HG02885 (cell line): ENCODE measurements around the gene PNLIPRP3.

ENCODE experiments used
- ATAC-seq: cut with Tn5 transposase; IDR thresholded peaks from one replicate; pipeline ENCODE4 v1.9.1; 2021; ENCODE audit warnings: mild to moderate bottlenecking; ENCODE audit not compliant: unreplicated experiment, poor library complexity

PNLIPRP3 gene

DNA sequence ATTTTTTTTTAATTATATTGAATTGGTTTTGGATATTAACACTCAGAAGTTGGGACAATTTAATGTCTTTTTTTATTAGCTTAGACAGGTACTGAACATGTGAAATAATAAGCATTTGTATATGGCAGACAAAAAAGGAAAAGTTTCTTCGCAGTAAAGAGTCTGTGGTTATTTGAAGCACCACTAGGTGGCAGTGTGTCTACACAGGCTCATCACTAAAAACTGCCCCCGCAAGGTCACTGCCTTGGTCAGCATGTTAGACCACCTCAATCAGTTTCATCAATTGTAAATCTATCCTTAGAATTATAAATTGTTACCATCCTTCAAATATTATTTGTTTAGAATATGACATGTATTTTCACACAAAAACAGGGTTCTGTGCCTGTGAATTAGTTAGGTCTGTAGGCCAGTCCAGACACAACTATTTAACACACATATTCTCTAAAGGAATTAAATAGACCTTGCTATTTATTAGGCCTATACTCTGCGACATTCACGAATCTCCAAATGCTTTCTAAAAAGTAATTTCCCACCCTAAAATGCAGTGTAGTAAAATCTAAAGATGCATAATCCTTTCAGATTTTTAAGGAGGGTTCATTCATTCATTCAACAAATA lies 17.0 kb downstream of the PNLIPRP3 start:
- peak; percentile 84 for ATAC-seq

DNA sequence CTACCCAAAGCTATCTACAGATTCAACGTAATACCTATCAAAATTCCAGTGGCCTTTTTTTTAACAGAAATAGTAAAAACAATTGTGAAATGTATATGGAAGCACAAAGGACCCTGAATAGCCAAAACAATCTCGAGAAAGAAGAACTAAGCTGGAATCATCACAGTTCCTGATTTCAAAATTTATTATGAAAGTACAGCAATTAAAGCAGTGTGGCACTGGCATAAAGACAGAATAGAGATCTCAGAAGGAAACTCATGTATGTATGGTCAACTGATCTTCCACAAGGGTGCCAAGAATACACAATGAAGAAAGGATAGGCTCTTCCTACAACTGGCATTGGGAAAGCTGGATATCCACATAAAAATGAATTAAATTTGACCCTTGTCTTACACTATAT lies 23.2 kb downstream of the PNLIPRP3 start:
- ATAC-seq = no peak

DNA sequence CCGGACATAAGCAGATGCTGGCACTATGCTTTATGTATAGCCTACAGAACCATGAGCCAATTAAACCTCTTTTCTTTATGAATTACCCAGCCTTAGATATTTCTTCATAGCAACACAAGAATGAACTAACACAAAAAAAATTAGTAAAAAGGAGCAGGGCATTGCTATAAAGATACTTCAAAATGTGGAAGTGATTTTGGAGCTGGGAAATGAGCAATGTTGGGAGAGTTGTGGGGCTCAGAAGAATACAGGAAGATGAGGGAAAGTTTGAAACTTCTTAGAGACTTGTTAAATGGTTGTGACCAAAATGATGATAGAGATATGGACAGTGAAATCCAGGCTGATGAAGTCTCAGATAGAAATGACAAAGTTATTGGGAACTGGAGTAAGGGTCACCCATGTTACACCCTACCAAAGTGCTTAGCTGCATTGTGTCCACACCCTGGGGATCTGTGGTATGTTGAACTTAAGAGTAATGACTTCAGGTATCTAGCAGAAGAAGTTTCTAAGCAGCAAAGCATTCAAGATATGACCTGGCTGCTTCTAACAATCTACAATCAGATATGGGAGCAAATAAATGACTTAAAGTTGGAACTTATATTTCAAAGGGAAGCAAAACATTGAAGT lies 24.2 kb downstream of the PNLIPRP3 start:
- no peak for ATAC-seq

GRCh38 chr10:116452338-116452720 lies 24.7 kb downstream of the PNLIPRP3 start:
- ATAC-seq = no peak

GRCh38 chr10:116457488-116457887 lies 29.8 kb downstream of the PNLIPRP3 start:
- no peak for ATAC-seq

DNA sequence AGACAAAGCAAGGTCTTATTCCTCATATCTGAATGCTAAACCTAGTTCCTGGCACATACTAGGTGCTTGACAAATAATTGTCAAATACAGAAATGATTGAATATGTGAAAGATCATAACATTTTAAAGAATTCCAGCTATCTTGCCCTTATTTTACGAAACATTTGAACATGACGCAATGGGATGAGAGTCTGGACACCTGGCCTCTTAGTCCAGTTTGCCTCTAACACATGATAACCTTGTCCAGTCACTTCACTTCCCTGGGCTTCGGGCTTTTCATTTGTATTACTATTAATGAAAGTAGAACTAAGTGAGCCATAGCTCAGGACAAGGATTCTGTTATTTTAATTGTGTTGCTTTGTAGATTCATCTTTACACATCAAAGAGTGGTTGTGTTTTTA lies 32.6 kb downstream of the PNLIPRP3 start:
- ATAC-seq = no peak

DNA sequence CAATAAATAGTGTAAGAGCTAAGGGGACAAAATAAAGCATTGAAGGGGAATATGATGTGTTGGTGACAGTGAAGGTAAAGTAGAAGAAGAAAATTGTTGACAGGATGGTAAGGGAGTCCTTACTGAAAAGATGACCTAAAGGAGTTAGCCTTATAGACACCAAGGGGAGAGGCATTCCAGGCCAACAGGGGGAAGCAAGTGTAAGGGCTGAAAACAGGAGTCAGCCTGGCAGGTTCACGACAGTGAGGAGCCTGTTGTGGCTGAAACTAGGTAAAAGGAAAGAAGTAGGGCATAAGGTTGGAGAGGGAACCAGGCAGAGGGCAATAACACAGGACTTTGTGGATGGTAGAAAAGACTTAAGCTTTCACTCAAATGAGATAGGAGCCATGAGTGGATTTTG lies 34.0 kb downstream of the PNLIPRP3 start:
- ATAC-seq = no peak

DNA sequence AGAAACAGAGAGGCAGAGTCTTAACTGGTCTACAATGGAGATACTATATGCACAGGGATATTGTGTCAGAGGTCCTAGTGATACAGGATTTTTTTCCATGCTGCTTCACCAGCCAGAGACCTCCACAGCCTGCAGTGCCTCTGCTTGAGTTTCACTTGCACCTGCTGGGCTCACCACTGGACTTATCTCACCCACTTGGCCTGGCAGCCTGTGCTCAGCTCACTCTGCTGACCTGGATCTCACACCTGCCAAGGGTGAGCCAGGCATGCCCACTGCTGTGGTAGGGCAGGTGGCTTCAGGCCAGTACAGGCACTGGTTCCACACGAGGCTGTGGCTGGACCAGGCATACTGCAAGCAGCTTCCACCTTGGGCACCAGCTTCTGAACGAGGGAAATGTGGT lies 36.6 kb downstream of the PNLIPRP3 start:
- no peak for ATAC-seq

GRCh38 chr10:116465546-116465945 lies 37.9 kb downstream of the PNLIPRP3 start:
- ATAC-seq = no peak

DNA sequence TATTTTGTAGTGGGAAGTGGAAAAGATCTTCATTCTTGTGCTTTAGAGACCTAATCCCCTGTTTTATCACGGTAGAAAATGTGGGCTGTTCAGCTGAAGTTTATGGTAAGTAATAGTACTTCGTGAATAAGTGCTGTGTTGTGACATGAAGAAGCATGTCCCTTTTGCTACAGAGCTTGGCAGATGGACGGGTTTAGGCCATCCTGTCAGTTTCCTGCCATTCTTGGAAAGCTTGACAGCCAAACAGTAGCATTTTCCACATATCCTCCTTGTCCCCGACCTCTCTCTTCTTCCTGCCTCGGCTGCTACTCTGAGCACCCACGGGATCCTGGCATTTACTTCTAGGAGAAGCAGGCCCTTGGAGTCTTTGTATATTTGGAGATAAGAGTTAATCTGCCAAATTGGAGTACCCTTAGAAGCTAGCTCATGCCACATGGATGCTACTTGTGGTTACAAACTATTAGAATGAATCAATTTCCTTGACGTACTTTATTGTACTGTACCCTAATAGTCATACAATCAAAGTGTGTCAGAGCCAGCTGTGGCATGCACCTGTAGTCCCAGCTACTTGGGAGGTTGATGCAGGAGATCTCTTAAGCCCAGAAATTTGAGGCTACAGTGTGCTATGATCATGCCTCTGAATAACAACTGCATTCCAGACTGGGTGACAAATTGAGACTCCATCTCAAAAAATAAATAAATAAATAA lies 39.2 kb downstream of the PNLIPRP3 start:
- no peak for ATAC-seq

DNA sequence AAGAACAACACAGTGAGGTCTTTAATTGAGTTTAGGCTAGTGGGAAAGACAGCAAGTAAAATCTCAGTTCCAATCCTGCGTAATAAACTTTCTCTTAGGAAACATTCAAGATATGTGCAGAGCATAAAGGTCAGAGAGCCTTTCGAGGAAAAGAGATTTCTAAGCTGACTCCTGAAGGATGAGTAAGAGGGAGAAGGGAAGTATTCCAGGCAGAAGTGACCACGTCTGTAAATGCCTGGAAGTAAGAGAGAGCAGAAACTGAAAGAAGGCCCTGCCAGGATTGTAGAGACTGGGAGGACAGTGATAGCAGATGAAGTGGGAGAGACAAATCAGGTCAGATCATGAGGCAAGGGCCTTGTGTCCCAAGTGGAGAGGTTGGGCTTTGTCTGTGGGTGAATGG lies 41.8 kb downstream of the PNLIPRP3 start:
- no peak for ATAC-seq

GRCh38 chr10:116470071-116470470 lies 42.4 kb downstream of the PNLIPRP3 start:
- ATAC-seq = no peak

DNA sequence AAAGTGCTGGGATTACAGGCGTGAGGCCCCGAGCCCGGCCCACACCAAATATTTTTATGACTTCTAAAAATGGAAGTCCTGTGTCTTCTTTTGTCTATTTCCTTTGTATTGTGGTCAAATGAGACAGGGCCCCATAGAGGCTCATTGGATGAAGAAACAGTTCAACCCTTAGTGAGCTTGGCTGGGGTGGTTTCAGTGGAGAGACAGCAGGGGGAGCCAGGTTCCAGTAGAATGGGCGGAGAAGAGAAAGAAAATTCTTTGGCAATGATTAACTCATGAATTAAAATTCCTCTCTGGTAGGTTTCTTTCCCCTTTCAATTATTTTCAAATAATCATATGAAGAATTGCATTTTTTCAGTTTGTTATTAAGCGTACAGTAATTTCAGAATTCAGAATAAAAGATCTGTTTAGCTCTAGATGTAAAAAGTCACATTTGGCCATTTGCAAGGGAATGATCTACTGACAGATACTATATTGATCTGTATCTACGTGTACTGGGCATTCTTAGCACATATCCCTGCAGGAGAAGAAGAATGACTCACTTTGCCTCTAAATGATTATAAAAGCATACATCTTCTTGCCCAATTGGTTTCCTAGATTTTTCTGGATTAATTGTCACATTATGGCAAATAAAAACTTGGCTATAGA lies 43.2 kb downstream of the PNLIPRP3 start:
- ATAC-seq = no peak

- ATAC-seq = no peak
Measured at GRCh38 chr10:116472891-116473290, 45.2 kb downstream of the PNLIPRP3 start.

DNA sequence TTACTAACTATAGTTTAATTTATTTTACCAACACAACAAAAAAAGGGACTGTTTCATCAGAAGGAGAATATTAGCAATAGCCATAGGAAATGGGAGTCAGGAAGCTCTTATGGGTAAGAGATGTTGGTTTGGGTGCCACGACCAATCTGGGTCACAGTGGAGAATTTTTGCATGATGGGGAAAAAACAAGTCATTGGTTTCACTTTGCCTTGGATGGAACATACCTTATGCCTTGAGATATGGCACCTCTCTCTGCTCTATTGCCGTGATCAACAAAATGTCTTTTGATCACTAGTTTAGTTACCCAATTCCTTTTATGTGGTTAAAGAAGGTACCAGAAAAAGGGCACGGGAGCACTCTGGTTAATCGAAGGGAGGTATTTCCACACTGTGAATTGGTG lies 48.2 kb downstream of the PNLIPRP3 start:
- ATAC-seq = no peak

DNA sequence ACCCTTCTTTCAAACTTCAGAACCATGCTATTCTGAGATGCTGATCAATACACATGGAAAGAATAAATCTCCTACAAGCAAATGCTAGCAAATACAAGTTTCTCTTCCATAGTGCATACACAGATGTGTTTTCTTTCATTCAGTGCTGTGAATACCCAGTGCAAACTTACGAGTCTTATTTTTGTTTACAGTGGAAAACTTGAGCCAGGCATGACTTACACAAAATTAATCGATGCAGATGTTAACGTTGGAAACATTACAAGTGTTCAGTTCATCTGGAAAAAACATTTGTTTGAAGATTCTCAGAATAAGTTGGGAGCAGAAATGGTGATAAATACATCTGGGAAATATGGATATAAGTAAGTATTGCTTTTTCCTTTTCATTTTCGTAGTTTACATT lies 48.8 kb downstream of the PNLIPRP3 start:
- no peak for ATAC-seq

DNA sequence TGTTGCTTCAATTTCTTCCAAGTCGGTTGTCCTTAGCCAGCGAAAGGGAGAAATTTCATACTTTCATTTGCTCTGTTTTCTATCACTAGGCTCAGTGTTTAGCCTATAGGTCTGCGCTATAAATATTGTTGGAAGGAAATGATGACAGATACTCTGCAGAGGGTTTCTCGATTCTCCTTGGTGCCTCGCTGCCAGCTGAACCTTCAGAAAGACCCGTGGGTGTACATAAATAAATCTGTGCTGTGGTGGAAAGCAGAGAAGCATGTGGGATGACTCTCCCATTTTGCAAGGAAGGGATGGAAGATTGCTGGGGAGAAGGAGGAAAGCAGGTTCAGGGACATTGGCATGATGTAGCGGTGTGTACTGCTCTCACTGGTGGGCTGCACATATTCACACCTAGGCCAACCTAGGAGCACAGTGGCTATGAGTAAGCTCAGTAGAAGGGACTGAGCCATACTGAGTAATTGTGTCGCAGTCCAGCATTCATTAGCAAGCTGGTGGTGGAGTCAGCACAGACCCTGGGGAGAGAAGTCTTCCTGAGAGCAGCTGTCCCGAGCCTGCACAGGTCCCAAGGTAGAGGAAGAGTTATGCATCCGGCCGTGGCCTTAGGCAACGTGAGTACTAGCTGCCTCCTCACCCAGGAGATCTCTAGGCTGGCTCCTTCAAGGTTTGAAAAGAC lies 50.5 kb downstream of the PNLIPRP3 start:
- ATAC-seq = no peak

DNA sequence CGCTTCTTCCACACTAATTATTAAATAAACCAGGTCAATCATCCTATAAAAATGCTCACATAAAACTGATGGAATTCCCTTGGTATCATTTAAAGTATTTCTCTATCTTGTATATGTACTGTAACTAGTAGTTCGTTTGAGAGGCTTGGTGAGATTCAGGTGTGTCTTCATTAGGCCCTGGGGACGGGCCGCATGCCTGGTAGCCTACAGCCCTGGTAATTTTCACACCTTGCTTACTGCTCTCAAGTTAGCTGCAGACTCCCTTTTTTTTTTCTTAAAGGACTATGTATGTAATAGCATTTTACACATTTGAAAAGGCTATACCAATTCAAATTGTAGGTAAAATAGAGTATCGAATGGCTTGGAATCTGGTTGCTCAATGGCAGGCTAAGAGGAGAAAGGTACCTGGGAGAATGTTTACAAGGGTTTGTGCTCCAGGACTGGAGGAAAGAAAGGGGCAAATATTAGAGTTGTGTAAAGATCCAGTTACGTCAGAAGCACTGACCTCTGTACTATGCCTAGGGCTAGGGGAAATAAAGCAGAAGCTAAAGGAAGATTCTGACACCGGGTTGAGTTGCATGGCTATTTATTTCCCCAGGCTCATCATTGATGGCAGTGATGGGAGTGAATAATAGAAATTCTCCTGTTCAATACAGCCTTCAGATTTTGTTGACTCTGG lies 59.3 kb downstream of the PNLIPRP3 start:
- ATAC-seq = no peak

DNA sequence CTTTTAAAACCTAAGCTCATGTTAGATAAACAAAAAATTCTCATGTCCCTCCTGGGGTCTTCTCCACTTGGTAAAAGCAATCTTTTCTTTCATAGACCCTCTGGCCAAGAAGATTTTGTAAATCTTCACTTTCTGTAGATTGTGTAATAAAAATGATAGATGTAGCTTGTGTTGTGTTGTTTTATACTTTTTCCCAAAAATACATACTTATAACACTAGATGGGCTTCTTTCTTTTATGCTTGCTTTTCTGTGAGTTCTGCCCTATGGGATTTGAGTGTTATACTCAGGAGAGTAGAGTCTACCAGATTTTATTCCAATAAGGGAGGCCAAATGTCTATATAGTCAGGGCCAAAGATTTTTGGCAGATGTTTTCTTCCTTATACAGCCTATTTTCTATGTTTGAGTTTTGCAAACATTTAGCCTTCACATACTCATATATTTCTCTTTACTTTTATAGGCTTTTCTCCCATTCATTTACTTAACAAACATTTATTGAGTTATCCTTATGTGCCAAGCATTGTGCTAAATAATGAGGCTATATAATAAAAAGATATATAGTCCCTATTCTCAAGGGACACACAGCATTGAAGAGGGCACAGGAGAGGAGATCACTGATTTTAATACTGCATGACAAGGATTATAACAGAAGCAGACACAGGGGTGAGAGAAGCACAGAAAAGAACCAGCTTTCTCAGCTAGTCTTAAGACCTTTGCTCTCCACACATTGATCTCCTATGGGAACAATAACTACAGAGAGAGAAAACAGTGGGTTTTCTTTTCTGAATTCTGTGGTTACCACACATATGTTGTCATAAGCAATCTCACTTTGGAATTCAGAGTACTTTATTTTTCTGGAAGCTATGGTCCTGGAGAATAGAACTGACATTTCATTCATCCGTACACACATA lies 60.1 kb downstream of the PNLIPRP3 start:
- no peak for ATAC-seq
